DND-41 (cell line): ENCODE results near the gene DOK6.

Experiments used
- EZH2 ChIP-seq: IDR thresholded peaks from 3 replicates; pipeline ENCODE4 v1.6.1; 2012; ENCODE audit warnings: borderline replicate concordance, low read depth, mild to moderate bottlenecking, moderate library complexity, low read length, inconsistent platforms; ENCODE audit not compliant: severe bottlenecking
- TF ChIP-seq, protein P1 (sequence below): IDR thresholded peaks from 2 replicates; pipeline ENCODE4 v1.5.1; 2012; ENCODE audit warnings: borderline replicate concordance, low read length, moderate library complexity, mild to moderate bottlenecking; ENCODE audit not compliant: poor library complexity, severe bottlenecking; ENCODE audit errors: extremely low read depth

- TF ChIP-seq, protein P1, sequence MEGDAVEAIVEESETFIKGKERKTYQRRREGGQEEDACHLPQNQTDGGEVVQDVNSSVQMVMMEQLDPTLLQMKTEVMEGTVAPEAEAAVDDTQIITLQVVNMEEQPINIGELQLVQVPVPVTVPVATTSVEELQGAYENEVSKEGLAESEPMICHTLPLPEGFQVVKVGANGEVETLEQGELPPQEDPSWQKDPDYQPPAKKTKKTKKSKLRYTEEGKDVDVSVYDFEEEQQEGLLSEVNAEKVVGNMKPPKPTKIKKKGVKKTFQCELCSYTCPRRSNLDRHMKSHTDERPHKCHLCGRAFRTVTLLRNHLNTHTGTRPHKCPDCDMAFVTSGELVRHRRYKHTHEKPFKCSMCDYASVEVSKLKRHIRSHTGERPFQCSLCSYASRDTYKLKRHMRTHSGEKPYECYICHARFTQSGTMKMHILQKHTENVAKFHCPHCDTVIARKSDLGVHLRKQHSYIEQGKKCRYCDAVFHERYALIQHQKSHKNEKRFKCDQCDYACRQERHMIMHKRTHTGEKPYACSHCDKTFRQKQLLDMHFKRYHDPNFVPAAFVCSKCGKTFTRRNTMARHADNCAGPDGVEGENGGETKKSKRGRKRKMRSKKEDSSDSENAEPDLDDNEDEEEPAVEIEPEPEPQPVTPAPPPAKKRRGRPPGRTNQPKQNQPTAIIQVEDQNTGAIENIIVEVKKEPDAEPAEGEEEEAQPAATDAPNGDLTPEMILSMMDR, result no peak
- TF ChIP-seq EZH2, result no peak
These were observed 274.3 kb downstream of the DOK6 start for GRCh38 chr18:69674966-69675365.
